ENCODE results near the gene MTUS2.

Gene MTUS2

GRCh38 chr13:28820099-28821051 is at the start of gene MTUS2:
MTUS2 (plus strand) TSS chr13:28820339.
- no peak for DNase-seq (ENCODE audit: extremely low read depth in 1 of 2, low read depth in 1 of 2)

- DNase-seq (ENCODE audit: extremely low read depth in 1 of 2, low read depth in 1 of 2), result no peak
Observed at GRCh38 chr13:28778308-28779215, 41.6 kb upstream of the MTUS2 start.

DNA sequence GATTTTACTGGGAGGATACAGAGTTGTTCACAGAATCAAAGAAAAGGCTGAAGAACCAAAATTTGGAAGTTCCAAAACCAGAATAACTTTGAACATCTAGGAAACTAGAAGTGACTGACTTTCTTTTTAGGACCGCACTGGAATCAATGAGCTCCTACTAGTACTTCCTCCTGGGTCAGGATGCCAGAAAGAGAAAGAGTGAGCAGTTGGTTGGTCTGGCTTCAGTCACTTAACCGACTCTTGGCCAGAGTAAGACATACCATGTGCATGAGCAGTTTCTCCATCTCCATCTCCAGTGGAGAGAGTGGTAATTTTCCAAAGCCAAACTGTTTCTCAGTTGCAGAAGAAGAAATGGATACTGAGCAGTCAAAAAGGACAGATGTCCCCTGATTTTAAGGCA is 27.1 kb upstream of the MTUS2 start:
- DNase-seq (ENCODE audit: extremely low read depth in 1 of 2, low read depth in 1 of 2), result no peak

- no peak for DNase-seq (ENCODE audit: extremely low read depth in 1 of 2, low read depth in 1 of 2)
Observed at GRCh38 chr13:28794396-28794795, 25.7 kb upstream of the MTUS2 start.

DNA sequence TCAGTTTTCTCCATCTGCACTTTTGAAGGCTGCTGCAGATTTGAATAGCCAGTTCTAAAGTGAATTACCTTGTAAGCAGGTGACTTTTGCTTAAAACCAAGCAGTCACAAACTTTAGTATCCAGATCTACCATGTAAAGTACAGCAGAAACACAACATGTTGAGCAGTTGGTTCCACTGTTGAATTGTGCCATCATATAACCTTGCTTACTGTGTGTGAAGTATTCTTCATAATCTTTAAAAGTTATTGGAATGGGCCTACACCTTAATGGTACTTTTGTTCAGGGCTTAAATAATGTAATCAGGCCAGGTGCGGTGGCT is 23.2 kb upstream of the MTUS2 start:
- no peak for DNase-seq (ENCODE audit: extremely low read depth in 1 of 2, low read depth in 1 of 2)

- DNase-seq (ENCODE audit: extremely low read depth in 1 of 2, low read depth in 1 of 2), result no peak
Observed at GRCh38 chr13:28805193-28805819, 14.8 kb upstream of the MTUS2 start.

- DNase-seq (ENCODE audit: extremely low read depth in 1 of 2, low read depth in 1 of 2), result no peak
Observed at GRCh38 chr13:28817204-28817603, 2.9 kb upstream of the MTUS2 start.

DNA sequence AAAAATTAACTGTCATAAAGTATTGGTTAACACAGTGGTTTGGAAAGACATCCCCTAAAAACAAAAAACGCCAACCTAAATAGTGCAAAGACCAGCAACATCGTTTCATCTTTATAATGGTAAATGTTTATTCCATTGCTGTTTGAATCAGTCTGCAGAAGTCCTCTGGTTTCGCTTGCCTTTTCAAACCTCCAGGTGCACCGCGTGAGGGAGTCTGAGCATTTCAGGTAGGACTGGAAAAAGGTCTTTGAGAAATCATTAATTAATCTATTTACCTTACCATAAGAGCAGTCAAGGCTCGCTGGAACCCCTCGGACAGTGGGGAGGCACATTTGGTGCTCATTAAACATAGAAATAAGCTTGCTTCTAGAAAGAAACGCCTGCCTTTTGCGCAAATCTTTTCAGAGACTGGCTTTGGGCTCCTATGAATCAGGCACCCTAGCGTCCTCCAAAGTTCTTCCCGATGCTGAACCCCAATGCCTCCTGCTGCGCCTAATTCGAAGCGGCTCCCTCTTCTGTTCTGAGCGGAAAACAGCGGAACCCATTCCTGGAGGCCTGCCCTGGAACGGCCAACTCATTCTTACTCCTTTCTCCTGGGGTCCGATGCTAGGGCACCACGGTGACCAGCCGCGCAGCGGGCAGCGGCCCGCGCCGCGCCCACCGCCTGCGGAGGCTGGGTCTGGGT is 951 bp upstream of the MTUS2 start:
- no peak for DNase-seq (ENCODE audit: extremely low read depth in 1 of 2, low read depth in 1 of 2)

DNA sequence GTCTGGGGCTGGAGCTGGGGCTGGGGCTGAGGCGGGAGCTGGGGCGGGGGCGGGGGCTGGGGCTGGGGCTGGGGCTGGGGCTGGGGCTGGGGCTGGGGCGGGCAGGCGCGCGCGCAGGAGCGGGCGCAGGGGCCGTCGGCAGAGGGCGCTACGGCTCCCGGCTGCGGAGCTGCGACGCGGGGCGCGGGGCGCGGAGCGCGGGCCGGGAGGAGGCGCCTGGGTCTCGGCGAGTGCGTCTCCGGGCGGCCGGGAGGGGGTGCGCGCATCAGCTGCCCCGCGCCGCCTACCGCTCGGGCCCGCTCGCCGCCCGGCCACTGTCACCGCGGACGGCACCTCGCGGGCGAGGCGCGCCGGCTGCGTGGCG is 422 bp upstream of the MTUS2 start:
- DNase-seq (ENCODE audit: extremely low read depth in 1 of 2, low read depth in 1 of 2), result no peak

GRCh38 chr13:28822151-28822550 is 2.0 kb downstream of the MTUS2 start:
- DNase-seq (ENCODE audit: extremely low read depth in 1 of 2, low read depth in 1 of 2), result no peak

- no peak for DNase-seq (ENCODE audit: extremely low read depth in 1 of 2, low read depth in 1 of 2)
Observed at GRCh38 chr13:28822801-28823200, 2.7 kb downstream of the MTUS2 start.

DNA sequence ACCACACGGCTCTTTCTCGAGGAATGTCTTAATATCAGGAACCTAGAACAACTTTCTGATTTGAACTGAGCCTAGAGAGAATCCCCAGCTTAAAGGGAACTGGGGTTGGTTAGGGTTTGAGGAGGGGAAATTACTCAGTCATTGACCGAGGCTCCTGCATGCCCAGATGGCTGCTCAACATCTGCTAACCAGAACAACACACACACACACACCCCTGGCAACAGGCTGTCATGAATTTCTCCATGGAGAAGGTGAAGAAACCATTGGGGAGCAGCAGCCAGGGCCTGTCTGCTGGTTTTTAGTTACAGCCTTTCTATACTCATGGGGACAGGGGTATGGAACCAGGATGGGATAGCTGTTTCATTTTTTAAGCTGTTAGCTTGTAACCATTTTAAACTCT is 5.2 kb downstream of the MTUS2 start:
- no peak for DNase-seq (ENCODE audit: extremely low read depth in 1 of 2, low read depth in 1 of 2)

GRCh38 chr13:28826368-28826767 is 6.2 kb downstream of the MTUS2 start:
- DNase-seq (ENCODE audit: extremely low read depth in 1 of 2, low read depth in 1 of 2), result no peak

DNA sequence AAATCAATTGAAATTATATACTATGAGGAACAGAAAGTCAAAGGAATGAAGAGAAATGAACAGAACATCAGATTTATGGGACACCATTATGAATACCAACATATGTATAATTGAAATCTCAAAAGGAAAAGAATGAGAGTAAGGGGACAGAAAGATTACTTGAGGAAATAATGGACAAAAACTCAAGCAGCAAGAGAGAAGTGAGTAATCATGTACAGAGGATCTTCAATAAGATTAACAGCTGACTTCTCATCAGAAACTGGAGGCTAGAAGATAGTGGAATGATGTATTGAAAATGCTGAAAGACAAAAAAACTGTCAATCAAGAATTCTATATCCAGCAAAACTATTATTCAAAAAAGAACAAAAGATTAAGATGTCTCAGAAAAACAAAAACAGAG is 10.4 kb downstream of the MTUS2 start:
- DNase-seq (ENCODE audit: extremely low read depth in 1 of 2, low read depth in 1 of 2), result no peak

DNA sequence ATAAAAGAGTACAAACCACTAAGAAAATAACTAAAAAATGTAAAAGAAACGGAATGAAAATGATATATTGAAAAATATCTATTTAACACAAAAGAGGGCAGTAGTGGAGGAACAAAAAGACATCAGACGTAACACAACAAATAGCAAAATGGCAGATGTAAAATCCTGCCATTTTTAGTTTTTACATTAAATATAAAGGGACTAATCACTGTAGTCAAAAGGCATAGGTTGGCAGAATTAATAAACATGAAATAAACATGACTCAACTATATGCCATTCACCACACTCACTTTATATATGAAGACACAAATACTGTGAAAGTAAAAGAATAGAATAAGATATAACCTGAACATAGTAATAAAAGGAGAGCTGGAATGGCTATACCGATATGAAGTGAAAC is 11.0 kb downstream of the MTUS2 start:
- no peak for DNase-seq (ENCODE audit: extremely low read depth in 1 of 2, low read depth in 1 of 2)

DNA sequence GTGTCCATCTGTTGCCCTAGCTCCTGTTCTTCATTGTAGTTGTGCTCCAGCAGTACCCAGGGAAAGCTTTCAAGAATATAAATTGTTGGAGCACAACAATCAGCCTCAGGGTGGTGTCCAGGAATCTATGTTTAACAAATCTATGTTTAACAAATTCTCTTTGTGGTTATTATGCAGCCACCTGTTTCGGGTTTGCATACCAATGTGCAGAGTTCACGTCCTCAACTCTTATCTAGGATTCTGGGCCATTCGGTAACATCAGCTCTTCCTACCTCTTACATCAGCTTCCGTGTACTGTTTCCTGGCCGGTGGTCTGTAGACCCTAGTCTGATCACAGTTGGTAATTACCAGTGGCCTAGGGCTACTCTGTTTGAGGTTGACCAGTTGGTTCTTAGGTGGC is 17.0 kb downstream of the MTUS2 start:
- no peak for DNase-seq (ENCODE audit: extremely low read depth in 1 of 2, low read depth in 1 of 2)

DNA sequence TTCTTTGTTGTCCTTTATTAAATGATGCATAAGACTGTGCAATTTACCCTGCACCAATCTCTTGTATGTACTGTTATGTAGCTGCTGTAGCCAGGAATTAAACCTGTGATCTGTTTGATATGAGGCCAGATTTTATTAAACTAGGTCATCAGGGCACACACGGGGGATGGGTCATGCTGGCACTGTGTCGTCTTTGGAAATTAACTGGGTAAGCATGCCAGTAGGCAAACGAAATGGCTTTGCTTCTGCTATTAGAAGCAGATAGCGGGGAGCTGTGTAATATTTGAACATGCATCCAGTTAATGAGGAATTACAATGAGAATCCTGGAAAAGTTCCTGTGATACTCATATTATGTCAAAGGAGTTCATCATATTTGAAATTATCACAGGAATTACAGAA is 23.5 kb downstream of the MTUS2 start:
- DNase-seq (ENCODE audit: extremely low read depth in 1 of 2, low read depth in 1 of 2), result no peak

DNA sequence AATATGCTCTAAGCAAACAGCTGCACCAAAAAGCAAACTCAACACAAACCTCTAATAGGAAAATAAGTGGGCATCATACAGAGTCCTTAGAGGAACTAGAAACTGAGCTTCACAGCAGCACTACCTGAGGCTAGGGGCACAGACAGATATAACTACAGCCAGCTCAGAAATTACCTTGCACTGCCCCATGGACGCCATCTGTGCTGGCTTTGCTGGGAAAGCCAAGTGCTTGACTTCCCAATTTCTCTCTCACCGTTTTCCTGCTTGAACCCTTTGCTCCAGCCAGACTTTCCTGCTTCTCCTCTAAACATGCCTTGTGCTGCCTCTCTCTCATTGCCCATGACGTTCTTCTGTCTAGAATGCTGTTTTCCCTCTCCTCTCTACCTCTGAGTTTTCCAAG is 29.3 kb downstream of the MTUS2 start:
- no peak for DNase-seq (ENCODE audit: extremely low read depth in 1 of 2, low read depth in 1 of 2)

DNA sequence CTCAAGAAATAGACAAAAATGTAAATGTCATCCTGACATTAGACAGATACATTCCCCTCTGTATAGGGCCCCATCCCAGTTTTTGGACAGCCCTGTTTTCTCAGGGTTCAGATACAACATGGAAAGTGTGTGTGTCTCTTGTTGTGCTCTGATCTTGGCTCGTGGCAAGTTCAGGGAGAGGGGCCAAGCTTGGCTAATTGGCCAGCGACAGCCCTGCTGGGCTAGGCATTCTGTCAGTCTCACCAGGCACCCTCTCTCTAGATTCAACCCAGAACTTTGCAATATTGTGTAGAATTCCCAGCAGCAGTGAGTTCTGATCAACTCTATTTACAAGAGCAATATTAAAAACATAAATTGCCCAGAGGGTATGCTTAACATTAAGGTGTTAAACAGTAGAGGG is 30.1 kb downstream of the MTUS2 start:
- no peak for DNase-seq (ENCODE audit: extremely low read depth in 1 of 2, low read depth in 1 of 2)

DNA sequence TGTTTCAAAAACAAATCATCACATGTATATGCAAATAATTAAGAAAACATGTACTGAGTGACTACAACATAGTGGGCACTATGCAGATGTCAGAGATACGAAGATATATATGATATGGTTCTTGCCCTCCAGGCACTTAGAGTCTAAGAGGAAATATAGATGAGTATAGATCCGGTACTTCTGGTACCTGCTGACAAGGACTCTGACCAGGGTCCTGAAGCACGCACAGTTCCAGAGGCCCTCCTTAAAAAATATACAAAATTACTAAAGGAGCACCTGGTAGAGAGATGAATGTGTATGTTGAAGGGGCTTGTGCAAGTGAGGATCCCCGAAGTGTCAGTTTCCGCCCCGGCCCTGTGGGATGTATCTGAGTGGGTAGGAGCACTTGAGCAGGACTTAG is 31.3 kb downstream of the MTUS2 start:
- no peak for DNase-seq (ENCODE audit: extremely low read depth in 1 of 2, low read depth in 1 of 2)

GRCh38 chr13:28854657-28855056 is 34.5 kb downstream of the MTUS2 start:
- DNase-seq (ENCODE audit: extremely low read depth in 1 of 2, low read depth in 1 of 2), result no peak
